MG63 (cell line): ENCODE results near the gene CHTF8. TPM values are rescaled to one million over a fixed set of nuclear protein-coding genes. Genes with fewer than 3 reads are reported as not detected.

Experiments
- DNase-seq: peaks from one replicate; pipeline ENCODE4 v3.0.0-alpha.2; 2020
- H3K27me3 ChIP-seq: fragments of 250-450 bp; sonication (Bioruptor Pico); 2 replicates; pipeline ENCODE4 v1.5.1; 2020; ENCODE audit warnings: mild to moderate bottlenecking, moderate library complexity
- H3K36me3 ChIP-seq: fragments of 250-450 bp; sonication (Bioruptor Pico); 2 replicates; pipeline ENCODE4 v1.5.1; 2020; ENCODE audit warnings: mild to moderate bottlenecking, moderate library complexity
- H3K4me3 ChIP-seq: fragments of 250-450 bp; sonication (Bioruptor Pico); 2 replicates; pipeline ENCODE4 v1.5.1; 2020; ENCODE audit warnings: mild to moderate bottlenecking, moderate library complexity
- H3K9me3 ChIP-seq: fragments of 250-450 bp; sonication (Bioruptor Pico); 2 replicates; pipeline ENCODE4 v1.5.1; 2020; ENCODE audit warnings: mild to moderate bottlenecking, moderate library complexity
- total RNA-seq: library from RNA; depleted of rRNA; stranded (reverse); fragments of >200 nt; shearing (Covaris generic); gene quantifications from 2 replicates; pipeline ENCODE4 v1.2.3, GENCODE V29; 2014; ENCODE audit warnings: low replicate concordance; rRNA removed

CHTF8 gene
- total RNA-seq, 1 experiment from 2014 or later, result 166 TPM

DNA sequence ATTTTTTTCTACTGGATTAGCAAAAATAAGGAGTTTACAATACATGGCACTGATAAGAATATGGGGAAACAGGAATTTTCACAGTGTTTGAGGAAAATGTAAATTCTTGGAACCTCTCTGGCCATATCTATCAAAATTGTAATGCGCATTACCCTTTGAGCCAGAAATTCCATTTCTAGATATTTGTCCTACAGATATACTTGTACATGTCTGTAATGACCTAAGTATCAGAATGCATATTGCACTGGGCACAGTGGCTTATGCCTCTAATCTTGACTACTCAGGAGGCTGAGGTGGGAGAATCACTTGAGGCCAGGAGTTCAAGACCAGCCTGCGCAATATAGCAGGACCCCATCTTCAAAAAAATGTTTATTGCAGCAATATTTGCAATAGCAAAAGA, 52.7 kb downstream of the CHTF8 start:
- DNase-seq, result no peak
- Histone ChIP-seq H3K36me3 (no peaks in the 10 kb centered on the region), H3K9me3 (no peaks in the 10 kb centered on the region), H3K27me3 (no peaks in the 10 kb centered on the region), H3K4me3 (no peak overlapping the region)

DNA sequence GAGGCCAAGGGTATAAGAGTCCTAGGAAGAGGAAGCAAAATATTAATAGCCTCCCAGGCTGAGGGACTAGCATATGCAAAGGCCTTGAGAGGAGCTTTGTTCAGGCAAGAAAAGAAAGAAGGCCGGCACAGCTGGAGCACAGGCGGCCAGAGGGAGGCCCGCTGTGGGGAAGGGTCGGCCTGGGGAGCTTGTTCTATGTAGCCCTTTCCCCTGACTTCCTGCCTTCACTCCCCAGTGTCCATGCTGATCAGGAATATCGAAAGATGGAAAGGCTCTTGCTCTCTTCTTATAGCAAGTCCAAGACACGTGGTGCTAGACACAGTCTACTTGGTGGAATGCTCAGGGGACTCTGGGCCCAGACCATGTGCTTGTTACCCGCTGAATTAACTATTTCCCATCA, 54.3 kb downstream of the CHTF8 start:
- no peaks in the 10 kb centered on the region for H3K9me3 ChIP-seq
- no peak overlapping the region for H3K4me3 ChIP-seq
- DNase-seq, result no peak
- H3K36me3 ChIP-seq, result no peaks in the 10 kb centered on the region
- no peaks in the 10 kb centered on the region for H3K27me3 ChIP-seq

DNA sequence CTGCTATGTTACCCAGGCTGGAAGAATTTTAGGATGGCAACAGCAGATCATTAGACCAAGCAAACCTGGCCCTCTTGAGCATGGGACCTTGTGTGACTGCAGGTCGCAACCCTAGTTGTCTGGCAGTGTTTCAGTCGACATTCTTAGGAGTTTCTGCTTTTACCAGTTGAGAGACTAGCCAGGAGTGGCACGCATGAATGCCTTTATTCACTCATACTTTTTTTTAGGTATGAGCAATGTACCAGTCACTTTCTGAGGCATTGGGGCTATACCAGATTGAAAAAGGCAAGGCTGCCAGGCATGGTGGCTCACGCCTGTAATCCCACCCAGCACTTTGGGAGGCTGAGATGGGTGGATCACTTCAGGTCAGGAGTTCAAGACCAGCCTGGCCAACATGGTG, 55.1 kb downstream of the CHTF8 start:
- DNase-seq, result peak; percentile 83
- no peaks in the 10 kb centered on the region for H3K36me3 ChIP-seq
- no peak overlapping the region for H3K4me3 ChIP-seq
- H3K9me3 ChIP-seq, result no peaks in the 10 kb centered on the region
- H3K27me3 ChIP-seq, result no peaks in the 10 kb centered on the region

DNA sequence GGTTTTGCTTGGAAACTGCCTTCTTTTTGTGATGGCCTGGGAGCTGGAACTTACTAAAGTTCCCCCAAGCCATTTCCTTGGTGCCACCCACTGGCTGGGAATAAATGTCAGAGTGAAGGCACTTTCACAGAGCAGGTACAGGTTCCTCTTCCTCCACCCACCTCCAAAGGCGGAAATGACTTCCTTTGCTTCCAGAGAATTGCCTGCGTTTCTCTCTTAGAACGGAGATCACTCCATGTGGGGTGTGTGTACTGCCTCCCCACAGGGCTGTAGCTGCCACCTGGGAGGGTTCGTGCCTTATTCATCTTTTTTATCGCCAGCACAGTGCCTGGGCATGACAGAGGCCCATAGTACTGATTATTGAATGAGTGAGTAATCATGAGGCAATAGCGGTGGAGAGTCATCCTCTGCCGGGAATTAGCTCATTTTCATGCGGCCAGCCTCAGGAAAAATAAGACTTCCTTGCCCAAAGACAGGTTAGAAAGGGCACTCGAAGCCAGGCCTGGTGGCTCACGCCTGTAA, 59.1 kb downstream of the CHTF8 start:
- peak; percentile 83 for DNase-seq
- no peaks in the 10 kb centered on the region for H3K36me3 ChIP-seq
- no peaks in the 10 kb centered on the region for H3K27me3 ChIP-seq
- H3K4me3 ChIP-seq, result no peak overlapping the region
- H3K9me3 ChIP-seq, result no peaks in the 10 kb centered on the region

DNA sequence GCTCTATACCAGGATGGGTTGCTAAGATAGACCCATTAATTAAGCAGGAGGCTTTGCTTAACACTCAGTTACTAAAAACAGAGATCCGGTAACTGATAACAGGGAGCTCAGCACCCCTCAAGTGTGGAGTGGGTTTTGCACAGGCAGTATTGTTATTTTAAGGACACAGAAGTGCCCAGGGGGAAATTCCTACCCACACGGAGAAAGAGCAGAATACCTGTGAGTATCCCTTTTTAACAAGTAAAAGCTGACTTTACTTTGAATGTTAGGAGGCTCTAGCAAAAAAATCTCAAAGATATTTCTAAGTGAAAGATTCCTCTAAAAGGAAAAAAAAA, 59.8 kb downstream of the CHTF8 start:
- no peaks in the 10 kb centered on the region for H3K9me3 ChIP-seq
- H3K36me3 ChIP-seq, result no peaks in the 10 kb centered on the region
- H3K4me3 ChIP-seq, result no peak overlapping the region
- DNase-seq, result no peak
- no peaks in the 10 kb centered on the region for H3K27me3 ChIP-seq

DNA sequence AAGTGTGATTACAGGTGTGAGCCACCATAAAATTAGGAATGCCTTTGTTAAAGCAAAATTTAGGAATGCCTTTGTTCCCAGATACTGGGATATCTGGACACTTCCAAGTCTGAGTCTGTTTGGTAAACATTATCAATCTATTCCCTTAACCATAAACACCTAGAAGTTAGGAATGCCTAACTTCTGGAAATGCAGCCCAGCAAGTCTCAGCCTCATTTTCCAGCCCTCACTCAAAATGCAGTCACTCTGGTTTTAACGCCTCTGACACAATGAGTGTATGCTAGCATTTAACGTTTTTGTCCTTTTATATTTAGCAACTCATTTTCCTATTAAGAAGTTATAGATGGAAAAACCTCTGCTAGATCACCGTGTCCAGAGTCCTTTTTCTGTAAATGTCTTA, 61.4 kb downstream of the CHTF8 start:
- no peaks in the 10 kb centered on the region for H3K9me3 ChIP-seq
- no peaks in the 10 kb centered on the region for H3K27me3 ChIP-seq
- no peak overlapping the region for H3K4me3 ChIP-seq
- no peak for DNase-seq
- no peaks in the 10 kb centered on the region for H3K36me3 ChIP-seq

DNA sequence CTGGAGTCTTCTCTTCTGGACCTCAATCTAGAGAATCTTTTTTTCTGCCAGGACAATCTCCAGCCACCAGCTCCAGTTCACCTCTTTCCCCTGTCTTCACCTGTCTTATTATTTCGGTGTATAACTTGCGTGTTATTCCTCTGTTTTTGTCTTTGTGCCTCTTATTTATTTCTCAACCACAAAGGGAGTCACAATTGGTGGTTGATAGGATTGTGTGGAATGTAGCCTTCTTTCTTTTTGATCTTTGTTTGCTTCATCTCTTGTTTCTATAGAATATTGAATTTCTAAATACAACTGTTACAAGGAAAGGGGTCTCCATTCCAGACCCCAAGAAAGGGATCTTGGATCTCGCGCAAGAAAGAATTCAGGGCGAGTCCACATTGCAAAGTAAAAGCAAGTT, 62.9 kb downstream of the CHTF8 start:
- no peak for DNase-seq
- Histone ChIP-seq H3K9me3 (no peaks in the 10 kb centered on the region), H3K4me3 (no peak overlapping the region), H3K27me3 (no peaks in the 10 kb centered on the region), H3K36me3 (no peaks in the 10 kb centered on the region)

Other genes starting within 250 kb of the CHTF8 start
- gene HAS3, start 26.9 kb downstream of the CHTF8 start, total RNA-seq, result 65.0 and 71.9 TPM in 2 replicates
- 76.6 and 108 TPM in 2 replicates for gene UTP4, start 61 bp upstream of the CHTF8 start, total RNA-seq
- 13.1 and 33.6 TPM in 2 replicates for gene SNTB2, start 54.6 kb upstream of the CHTF8 start, total RNA-seq
- gene VPS4A, start 178.8 kb upstream of the CHTF8 start, total RNA-seq, result 31.3 and 34.5 TPM in 2 replicates
- gene PDF, start 198.0 kb upstream of the CHTF8 start, total RNA-seq, result 9.1 and 28.5 TPM in 2 replicates
- gene COG8, start 207.0 kb upstream of the CHTF8 start, total RNA-seq, result 34.1 and 51.9 TPM in 2 replicates
- 24.0 and 32.6 TPM in 2 replicates for gene NIP7, start 207.2 kb upstream of the CHTF8 start, total RNA-seq
- gene TMED6, start 219.2 kb upstream of the CHTF8 start, total RNA-seq, result not detected in 2 replicates